Stimulated activated CD4-positive, alpha-beta T cell treated with anti-CD3 and anti-CD28 coated beads, Interleukin-12 subunit alpha, Interleukin-12 subunit beta, amount 100 ng/mL, for 24 hours (primary cell): Measurements from ENCODE around the gene MICAL2.

Experiments
- DNase-seq, 2 experiments: peaks; one replicate each; pipeline ENCODE4 v3.0.0-alpha.2; 2020; ENCODE audit warnings: low read depth in 2 of 2

Gene MICAL2

GRCh38 chr11:12077535-12078280 lies 32.7 kb upstream of the MICAL2 start:
- no peak for DNase-seq

- no peak for DNase-seq
These were observed 30.4 kb upstream of the MICAL2 start for GRCh38 chr11:12079726-12080556.

- no peak for DNase-seq
These were observed 27.0 kb upstream of the MICAL2 start for GRCh38 chr11:12083380-12083779.

- no peak for DNase-seq
These were observed 26.1 kb upstream of the MICAL2 start for GRCh38 chr11:12084256-12084655.

GRCh38 chr11:12085371-12086251 lies 24.8 kb upstream of the MICAL2 start:
- no peak for DNase-seq

GRCh38 chr11:12086271-12087074 lies 23.9 kb upstream of the MICAL2 start:
- no peak for DNase-seq

GRCh38 chr11:12087075-12088004 lies 23.1 kb upstream of the MICAL2 start:
- no peak for DNase-seq

- DNase-seq, result no peak
These were observed 22.3 kb upstream of the MICAL2 start for GRCh38 chr11:12088047-12088481.

- no peak for DNase-seq
These were observed 21.9 kb upstream of the MICAL2 start for GRCh38 chr11:12088531-12088930.

- no peak for DNase-seq
These were observed 21.3 kb upstream of the MICAL2 start for GRCh38 chr11:12089041-12089440.

GRCh38 chr11:12089473-12089872 lies 20.9 kb upstream of the MICAL2 start:
- DNase-seq, result no peak

GRCh38 chr11:12090061-12090591 lies 20.3 kb upstream of the MICAL2 start:
- DNase-seq, result no peak

- DNase-seq, result no peak
These were observed 19.6 kb upstream of the MICAL2 start for GRCh38 chr11:12090761-12091258.

- DNase-seq, result no peak
These were observed 18.3 kb upstream of the MICAL2 start for GRCh38 chr11:12091956-12092558.

- no peak for DNase-seq
These were observed 17.7 kb upstream of the MICAL2 start for GRCh38 chr11:12092714-12093113.

- DNase-seq, result no peak
These were observed 15.3 kb upstream of the MICAL2 start for GRCh38 chr11:12094872-12095800.

- no peak for DNase-seq
These were observed 13.2 kb upstream of the MICAL2 start for GRCh38 chr11:12097219-12097618.

GRCh38 chr11:12098601-12099000 lies 11.8 kb upstream of the MICAL2 start:
- no peak for DNase-seq
